Fibroblast of the conjunctiva (primary cell): ENCODE data around the gene SLC38A10.

ENCODE experiments used
- DNase-seq: peaks from one replicate; pipeline ENCODE4 v3.0.0-alpha.2; 2010; ENCODE audit warnings: low read depth

Gene SLC38A10

GRCh38 chr17:81241648-81242420 is 53.3 kb downstream of the SLC38A10 start:
- peak; percentile 10 for DNase-seq

- no peak for DNase-seq
These were observed 53.9 kb downstream of the SLC38A10 start for GRCh38 chr17:81241203-81241602.

- no peak for DNase-seq
These were observed 54.3 kb downstream of the SLC38A10 start for GRCh38 chr17:81240761-81241160.

- no peak for DNase-seq
These were observed 55.2 kb downstream of the SLC38A10 start for GRCh38 chr17:81239714-81240555.

- peak; percentile 99 for DNase-seq
These were observed 56.0 kb downstream of the SLC38A10 start, which contains the start of the genes NDUFAF8 and TEPSIN for GRCh38 chr17:81238815-81239713. NDUFAF8 (plus strand) TSS chr17:81239318; CDS start chr17:81239364, 46 bp downstream. TEPSIN (minus strand) TSS chr17:81239055; CDS start chr17:81239033, 22 bp downstream.

- no peak for DNase-seq
These were observed 56.7 kb downstream of the SLC38A10 start for GRCh38 chr17:81238490-81238814.

GRCh38 chr17:81237591-81238489 is 57.3 kb downstream of the SLC38A10 start:
- DNase-seq = no peak

GRCh38 chr17:81236784-81237183 is 58.3 kb downstream of the SLC38A10 start:
- no peak for DNase-seq

GRCh38 chr17:81235822-81236740 is 59.0 kb downstream of the SLC38A10 start:
- DNase-seq = no peak

- no peak for DNase-seq
These were observed 59.9 kb downstream of the SLC38A10 start for GRCh38 chr17:81234940-81235821.

- DNase-seq = no peak
These were observed 60.6 kb downstream of the SLC38A10 start for GRCh38 chr17:81234506-81234855.

- DNase-seq = no peak
These were observed 61.1 kb downstream of the SLC38A10 start for GRCh38 chr17:81233811-81234505.

GRCh38 chr17:81233316-81233715 is 61.8 kb downstream of the SLC38A10 start:
- DNase-seq = no peak

GRCh38 chr17:81232616-81233241 is 62.4 kb downstream of the SLC38A10 start:
- no peak for DNase-seq

- DNase-seq = no peak
These were observed 63.1 kb downstream of the SLC38A10 start for GRCh38 chr17:81231766-81232581.

- no peak for DNase-seq
These were observed 63.9 kb downstream of the SLC38A10 start for GRCh38 chr17:81231121-81231645.
